Liver (tissue), 9 donors: ENCODE results near the gene RTL1. TPM values are rescaled to one million over a fixed set of nuclear protein-coding genes. Genes with fewer than 3 reads are reported as not detected.

Source experiments
- DNase-seq: peaks from one replicate; pipeline ENCODE4 v3.0.0-alpha.2; 2017; ENCODE audit warnings: low spot score
- H3K27ac ChIP-seq, 2 donors: one replicate each; pipeline ENCODE4 v1.7.0; 2013; ENCODE audit warnings: inconsistent platforms in 2 of 2, low read length in 2 of 2, control low read depth in 1 of 2, low read depth in 1 of 2, mild to moderate bottlenecking in 1 of 2
- H3K27me3 ChIP-seq, 4 donors: one replicate each; pipeline versions ENCODE4 v1.6.1 to v1.7.0; 2013; ENCODE audit warnings: low read length in 3 of 4, inconsistent platforms in 1 of 4, mild to moderate bottlenecking in 1 of 4, moderate library complexity in 1 of 4; ENCODE audit not compliant: control insufficient read depth in 4 of 4, insufficient read depth in 4 of 4
- H3K36me3 ChIP-seq, 4 donors: one replicate each; pipeline versions ENCODE4 v1.6.1 to v1.7.0; 2013; ENCODE audit warnings: low read length in 3 of 4, mild to moderate bottlenecking in 3 of 4, low read depth in 1 of 4, moderate library complexity in 1 of 4; ENCODE audit not compliant: control insufficient read depth in 4 of 4, insufficient read depth in 3 of 4
- H3K4me1 ChIP-seq, 4 donors: one replicate each; pipeline versions ENCODE4 v1.6.1 to v1.7.0; 2013; ENCODE audit warnings: low read length in 3 of 4, mild to moderate bottlenecking in 3 of 4, moderate library complexity in 1 of 4; ENCODE audit not compliant: control insufficient read depth in 4 of 4, insufficient read depth in 4 of 4
- H3K4me3 ChIP-seq, 3 donors: one replicate each; pipeline versions ENCODE4 v1.6.1 to v1.7.0; 2013; ENCODE audit warnings: low read length in 3 of 3, control low read depth in 1 of 3, low read depth in 1 of 3, mild to moderate bottlenecking in 1 of 3
- H3K9ac ChIP-seq, 2 donors: one replicate each; pipeline ENCODE4 v1.7.0; 2013; ENCODE audit warnings: low read length in 2 of 2, mild to moderate bottlenecking in 2 of 2, moderate library complexity in 2 of 2, control low read depth in 1 of 2, low read depth in 1 of 2
- H3K9me3 ChIP-seq, 4 donors: one replicate each; pipeline versions ENCODE4 v1.6.1 to v1.7.0; 2013; ENCODE audit warnings: low read length in 3 of 4; ENCODE audit not compliant: control insufficient read depth in 4 of 4
- ATF3 ChIP-seq: IDR thresholded peaks from 2 replicates; pipeline ENCODE4 v1.6.1; 2016; ENCODE audit warnings: antibody characterized with exemption
- CTCF ChIP-seq: fragments of 150-350 bp; IDR thresholded peaks from 2 replicates; pipeline ENCODE4 v1.5.1; 2017; ENCODE audit warnings: improper control_type of control experiment, low read depth, low read length; ENCODE audit not compliant: missing input control
- FOXA1 ChIP-seq: IDR thresholded peaks from 2 replicates; pipeline ENCODE4 v1.6.1; 2016; ENCODE audit warnings: antibody characterized with exemption
- FOXA2 ChIP-seq: IDR thresholded peaks from 2 replicates; pipeline ENCODE4 v1.6.1; 2016; ENCODE audit warnings: antibody characterized with exemption
- HNF4A ChIP-seq, 2 donors: conservative IDR thresholded peaks; 2 replicates each; pipeline ENCODE4 v1.6.1; 2016; ENCODE audit warnings: antibody characterized with exemption in 2 of 2, mild to moderate bottlenecking in 2 of 2
- HNF4G ChIP-seq: IDR thresholded peaks from 2 replicates; pipeline ENCODE4 v1.6.1; 2016; ENCODE audit warnings: antibody characterized with exemption
- JUND ChIP-seq, 2 donors: IDR thresholded peaks; 2 replicates each; pipeline ENCODE4 v1.6.1; 2016; ENCODE audit warnings: antibody characterized with exemption in 2 of 2
- MAX ChIP-seq: IDR thresholded peaks from 2 replicates; pipeline ENCODE4 v1.6.1; 2016; ENCODE audit warnings: antibody characterized with exemption
- RAD21 ChIP-seq, 2 donors: IDR thresholded peaks; 2 replicates each; pipeline ENCODE4 v1.6.1; 2016; ENCODE audit warnings: antibody characterized with exemption in 2 of 2, mild to moderate bottlenecking in 2 of 2
- REST ChIP-seq: IDR thresholded peaks from 2 replicates; pipeline ENCODE4 v1.6.1; 2016; ENCODE audit warnings: antibody characterized with exemption, mild to moderate bottlenecking
- RXRA ChIP-seq, 2 donors: IDR thresholded peaks; 2 replicates each; pipeline ENCODE4 v1.6.1; 2017 to 2018; ENCODE audit warnings: antibody characterized with exemption in 2 of 2, mild to moderate bottlenecking in 1 of 2
- SP1 ChIP-seq: IDR thresholded peaks from 2 replicates; pipeline ENCODE4 v1.6.1; 2018; ENCODE audit warnings: antibody characterized with exemption, mild to moderate bottlenecking
- TAF1 ChIP-seq: conservative IDR thresholded peaks from 2 replicates; pipeline ENCODE4 v1.6.1; 2016; ENCODE audit warnings: antibody characterized with exemption, mild to moderate bottlenecking
- ZBTB33 ChIP-seq: IDR thresholded peaks from 2 replicates; pipeline ENCODE4 v1.6.1; 2016; ENCODE audit warnings: antibody characterized with exemption
- WGBS: extraction: QIAGEN DNeasy Blood & Tissue Kit; methylation state at CpG from one replicate; pipeline ENCODE4 v1.1.7; 2013; 5-methylcytosine and 5-hydroxymethylcytosine counted together
- polyA plus RNA-seq, 2 donors: library from polyadenylated mRNA; stranded (reverse) in 1 of 2; unstranded in 1 of 2; fragments of 200-250 nt in 1 of 2; fragments of >200 nt in 1 of 2; fragmentation: Nextera tagmentation in 1 of 2; extraction: Ambion mirVana in 1 of 2; gene quantifications; one replicate each; pipeline versions ENCODE4 v1.2.1 to v1.2.3, GENCODE V29; 2013 to 2015
- total RNA-seq, 2 donors: library from RNA; depleted of rRNA; stranded (reverse); fragments of >200 nt; gene quantifications; one replicate each; pipeline ENCODE4 v1.2.3, GENCODE V29; 2014
- donor health status: healthy.
- donor health status: healthy.
- donor health status: healthy.
- donor health status: healthy.
- donor health status: healthy.

The RTL1 gene
- total RNA-seq = under 1 TPM in 1 of 2 donors, not detected in 1; 0.05 TPM
- under 1 TPM in 1 of 2 donors, not detected in 1; 0.04 TPM for polyA plus RNA-seq

GRCh38 chr14:100903672-100904185 is at the start of gene RTL1:
Gene RTL1, minus strand, starts transcription at chr14:100903722. Its CDS starts 18,934 bp downstream, at chr14:100884788.
- H3K4me1 ChIP-seq = peaks cover 0 to 3% (median 2%) of the 10 kb centered on the region in 4 donors
- H3K4me3 ChIP-seq = no peak within 1 kb of the TSS
- no peaks in the 10 kb centered on the region for H3K36me3 ChIP-seq
- no peak for DNase-seq
- peaks cover 0 to 14% (median 1%) of the 10 kb centered on the region in 4 donors for H3K27me3 ChIP-seq
- no peak within 1 kb of the TSS for H3K27ac ChIP-seq
- H3K9ac ChIP-seq = no peak within 1 kb of the TSS
- 73% methylated on average over 12 of the region's 12 CpGs for WGBS
- TF ChIP-seq TAF1 (no peak), FOXA2 (no peak), CTCF (no peak), JUND (IDR thresholded peaks at IDR 0.05) (no peak), MAX (no peak), HNF4G (no peak), RXRA (IDR thresholded peaks at IDR 0.05) (no peak)
- no peaks in the 10 kb centered on the region for H3K9me3 ChIP-seq

GRCh38 chr14:100950024-100950423 is 46.5 kb upstream of the RTL1 start:
- no peaks in the 10 kb centered on the region for H3K4me1 ChIP-seq
- 85% methylated on average over 3 of the region's 3 CpGs for WGBS
- H3K9ac ChIP-seq = no peak overlapping the region
- H3K27ac ChIP-seq = no peak overlapping the region
- H3K36me3 ChIP-seq = no peaks in the 10 kb centered on the region
- no peak overlapping the region for H3K4me3 ChIP-seq
- TF ChIP-seq SP1 (no peak), ZBTB33 (no peak), RAD21 (IDR thresholded peaks at IDR 0.05) (no peak), FOXA1 (no peak), HNF4G (no peak), CTCF (no peak)
- H3K9me3 ChIP-seq = no peaks in the 10 kb centered on the region
- no peak for DNase-seq
- H3K27me3 ChIP-seq = no peaks in the 10 kb centered on the region

GRCh38 chr14:100944052-100944451 is 40.5 kb upstream of the RTL1 start:
- Histone ChIP-seq H3K27ac (no peak overlapping the region), H3K4me1 (no peaks in the 10 kb centered on the region), H3K27me3 (no peaks in the 10 kb centered on the region), H3K9me3 (no peaks in the 10 kb centered on the region), H3K9ac (no peak overlapping the region), H3K36me3 (no peaks in the 10 kb centered on the region), H3K4me3 (no peak overlapping the region)
- DNase-seq = no peak
- WGBS = 87% methylated on average over 2 of the region's 2 CpGs
- TF ChIP-seq JUND (IDR thresholded peaks at IDR 0.05) (no peak), CTCF (no peak), REST (no peak), HNF4A (conservative IDR thresholded peaks at IDR 0.05) (no peak), SP1 (no peak), HNF4G (no peak), RXRA (IDR thresholded peaks at IDR 0.05) (no peak), ATF3 (no peak)
